Caco-2 (cell line): ENCODE measurements around the gene CECR2. TPM values are rescaled to one million over a fixed set of nuclear protein-coding genes. Genes with fewer than 3 reads are reported as not detected.

Experiments used
- BruUV-seq: library from RNA; stranded (reverse); fragments of 400-500 nt; replicated peaks from 2 replicates; lab custom pipeline; 2021; lab: Mats Ljungman, UMichigan
- CTCF ChIA-PET: fragments of 300-600 bp; sonication (Branson Sonifier 250); formaldehyde crosslinking; loops from one replicate; lab custom pipeline; 2022; ENCODE audit warnings: antibody characterized with exemption; lab: Charles Lee
- POLR2A ChIA-PET: fragments of 300-600 bp; sonication (Branson Sonifier 250); formaldehyde crosslinking; loops from one replicate; lab custom pipeline; 2022; ENCODE audit warnings: antibody characterized with exemption; lab: Charles Lee
- DNase-seq, 2 experiments: peaks; one replicate each; pipeline versions ENCODE4 v3.0.0 to v3.0.0-alpha.2; 2020 to 2022
- H3K27me3 ChIP-seq: replicated peaks from 2 replicates; pipeline ENCODE4 v1.6.0; 2011; ENCODE audit warnings: low read length; ENCODE audit not compliant: control insufficient read depth, insufficient read depth
- H3K36me3 ChIP-seq: 2 replicates; pipeline ENCODE4 v1.5.1; 2011; ENCODE audit warnings: low read length; ENCODE audit not compliant: control insufficient read depth, insufficient read depth
- H3K4me1 ChIP-seq: fragments of 250-450 bp; sonication (Bioruptor Pico); 2 replicates; pipeline ENCODE4 v1.5.1; 2020; ENCODE audit warnings: mild to moderate bottlenecking
- H3K4me3 ChIP-seq: 2 replicates; pipeline ENCODE4 v1.5.1; 2011; ENCODE audit warnings: low read depth, mild to moderate bottlenecking, control low read depth, low read length
- H3K9me3 ChIP-seq: fragments of 250-450 bp; sonication (Bioruptor Pico); 2 replicates; pipeline ENCODE4 v1.5.1; 2020; ENCODE audit warnings: mild to moderate bottlenecking, moderate library complexity
- H3K27ac Mint-ChIP-seq: one replicate; pipeline ENCODE4 v1.8.0; 2022; ENCODE audit warnings: mixed read lengths; ENCODE audit not compliant: unreplicated experiment
- H3K27me3 Mint-ChIP-seq: one replicate; pipeline ENCODE4 v1.8.0; 2022; ENCODE audit warnings: mixed read lengths; ENCODE audit not compliant: insufficient read depth, unreplicated experiment
- H3K36me3 Mint-ChIP-seq: one replicate; pipeline ENCODE4 v1.8.0; 2022; ENCODE audit warnings: mild to moderate bottlenecking, mixed read lengths; ENCODE audit not compliant: insufficient read depth, unreplicated experiment
- H3K4me1 Mint-ChIP-seq: one replicate; pipeline ENCODE4 v1.8.0; 2022; ENCODE audit warnings: low read depth, mixed read lengths; ENCODE audit not compliant: unreplicated experiment
- H3K4me3 Mint-ChIP-seq: one replicate; pipeline ENCODE4 v1.8.0; 2022; ENCODE audit warnings: mild to moderate bottlenecking, moderate library complexity, mixed read lengths; ENCODE audit not compliant: unreplicated experiment
- H3K9me3 Mint-ChIP-seq: one replicate; pipeline ENCODE4 v1.8.0; 2022; ENCODE audit warnings: mixed read lengths; ENCODE audit not compliant: unreplicated experiment
- intact Hi-C: fragments of 100-400 bp; cut with micrococcal nuclease; formaldehyde crosslinking; loops from one replicate; pipeline ENCODE4 v1.10.0; 2022; ENCODE audit not compliant: unreplicated experiment
- total RNA-seq: library from RNA; stranded (reverse); gene quantifications from 2 replicates; pipeline ENCODE4 v1.2.3, GENCODE V29; 2022
- TF ChIP-seq, protein P1 (sequence below), 2 experiments: fragments of 200-600 bp in 1 of 2; IDR thresholded peaks; 1 replicate in 1 of 2; 2 replicates in 1 of 2; pipeline versions ENCODE4 v1.5.1 to v1.8.0; 2011 to 2022; ENCODE audit warnings: antibody characterized with exemption in 1 of 2, control low read depth in 1 of 2, inconsistent platforms in 1 of 2, low read depth in 1 of 2, low read length in 1 of 2, mild to moderate bottlenecking in 1 of 2, moderate library complexity in 1 of 2; ENCODE audit not compliant: insufficient read depth in 1 of 2, severe bottlenecking in 1 of 2, unreplicated experiment in 1 of 2

Gene CECR2
- total RNA-seq, 1 experiment from 2014 or later: 1.1 TPM

- Mint-ChIP-seq H3K4me1 (no peaks in the 10 kb centered on the region), H3K27ac (no peak overlapping the region), H3K27me3 (no peaks in the 10 kb centered on the region), H3K9me3 (no peaks in the 10 kb centered on the region), H3K36me3 (no peaks in the 10 kb centered on the region), H3K4me3 (no peak overlapping the region)
- BruUV-seq: no TSS peak
- no peak overlapping the region for H3K4me3 ChIP-seq
- no peak for DNase-seq
- H3K4me1 ChIP-seq: no peaks in the 10 kb centered on the region
- CTCF ChIA-PET: no interaction called here
- no peaks in the 10 kb centered on the region for H3K27me3 ChIP-seq
- POLR2A ChIA-PET: no interaction called here
- intact Hi-C loops: no loop called here
- H3K36me3 ChIP-seq: no peaks in the 10 kb centered on the region
- H3K9me3 ChIP-seq: no peaks in the 10 kb centered on the region
- TF ChIP-seq, protein P1, sequence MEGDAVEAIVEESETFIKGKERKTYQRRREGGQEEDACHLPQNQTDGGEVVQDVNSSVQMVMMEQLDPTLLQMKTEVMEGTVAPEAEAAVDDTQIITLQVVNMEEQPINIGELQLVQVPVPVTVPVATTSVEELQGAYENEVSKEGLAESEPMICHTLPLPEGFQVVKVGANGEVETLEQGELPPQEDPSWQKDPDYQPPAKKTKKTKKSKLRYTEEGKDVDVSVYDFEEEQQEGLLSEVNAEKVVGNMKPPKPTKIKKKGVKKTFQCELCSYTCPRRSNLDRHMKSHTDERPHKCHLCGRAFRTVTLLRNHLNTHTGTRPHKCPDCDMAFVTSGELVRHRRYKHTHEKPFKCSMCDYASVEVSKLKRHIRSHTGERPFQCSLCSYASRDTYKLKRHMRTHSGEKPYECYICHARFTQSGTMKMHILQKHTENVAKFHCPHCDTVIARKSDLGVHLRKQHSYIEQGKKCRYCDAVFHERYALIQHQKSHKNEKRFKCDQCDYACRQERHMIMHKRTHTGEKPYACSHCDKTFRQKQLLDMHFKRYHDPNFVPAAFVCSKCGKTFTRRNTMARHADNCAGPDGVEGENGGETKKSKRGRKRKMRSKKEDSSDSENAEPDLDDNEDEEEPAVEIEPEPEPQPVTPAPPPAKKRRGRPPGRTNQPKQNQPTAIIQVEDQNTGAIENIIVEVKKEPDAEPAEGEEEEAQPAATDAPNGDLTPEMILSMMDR (IDR thresholded peaks at IDR 0.05; ENCODE audit: insufficient read depth in 1 of 2, low read depth in 1 of 2, low read length in 1 of 2, severe bottlenecking in 1 of 2, unreplicated experiment in 1 of 2): no peak
Measured at GRCh38 chr22:17552737-17553136, 183.5 kb downstream of the CECR2 start.

- ChIA-PET CTCF (no interaction called here), POLR2A (no interaction called here)
- no peaks in the 10 kb centered on the region for H3K27me3 ChIP-seq
- no peaks in the 10 kb centered on the region for H3K9me3 Mint-ChIP-seq
- H3K4me3 Mint-ChIP-seq: no peak overlapping the region
- H3K4me1 Mint-ChIP-seq: no peaks in the 10 kb centered on the region
- H3K27ac Mint-ChIP-seq: no peak overlapping the region
- no TSS peak for BruUV-seq
- intact Hi-C loops: loop anchor here (5.0 kb wide), 4 partner anchors 72 to 522 kb away; partner anchors contain the start of genes ATP6V1E1 and PEX26
- no peaks in the 10 kb centered on the region for H3K9me3 ChIP-seq
- no peaks in the 10 kb centered on the region for H3K36me3 ChIP-seq
- no peak overlapping the region for H3K4me3 ChIP-seq
- no peaks in the 10 kb centered on the region for H3K4me1 ChIP-seq
- no peaks in the 10 kb centered on the region for H3K27me3 Mint-ChIP-seq
- DNase-seq: no peak
- TF ChIP-seq, protein P1 (IDR thresholded peaks at IDR 0.05; ENCODE audit: insufficient read depth in 1 of 2, low read depth in 1 of 2, low read length in 1 of 2, severe bottlenecking in 1 of 2, unreplicated experiment in 1 of 2): no peak
- H3K36me3 Mint-ChIP-seq: no peaks in the 10 kb centered on the region
Measured at GRCh38 chr22:17554814-17555213, 185.6 kb downstream of the CECR2 start.

DNA sequence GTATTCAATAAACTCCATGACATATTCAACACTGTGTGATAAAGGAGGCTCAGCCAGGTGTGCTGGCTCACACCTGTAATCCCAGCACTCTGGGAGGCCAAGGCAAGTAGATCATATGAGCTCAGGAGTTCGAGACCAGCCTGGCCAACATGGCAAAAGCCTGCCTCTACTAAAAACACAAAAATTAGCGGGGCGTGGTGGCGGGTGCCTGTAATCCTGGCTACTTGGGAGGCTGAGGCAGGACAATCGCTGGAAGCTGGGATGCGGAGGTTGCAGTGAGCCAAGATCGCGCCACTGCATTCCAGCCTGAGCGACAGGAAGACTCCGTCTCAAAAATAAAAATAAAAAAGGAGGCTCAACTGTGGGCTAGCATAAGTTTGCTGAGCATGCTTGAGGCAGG lies 189.9 kb downstream of the CECR2 start:
- no peaks in the 10 kb centered on the region for H3K9me3 Mint-ChIP-seq
- peaks cover 13% of the 10 kb centered on the region for H3K4me1 Mint-ChIP-seq
- no peaks in the 10 kb centered on the region for H3K36me3 ChIP-seq
- POLR2A ChIA-PET: no interaction called here
- H3K27me3 ChIP-seq: no peaks in the 10 kb centered on the region
- H3K27ac Mint-ChIP-seq: no peak overlapping the region
- BruUV-seq: no TSS peak
- no peaks in the 10 kb centered on the region for H3K36me3 Mint-ChIP-seq
- peaks cover 12% of the 10 kb centered on the region; the same call in 1 of the 2 replicates for H3K4me1 ChIP-seq
- no peak overlapping the region for H3K4me3 ChIP-seq
- no peak for DNase-seq
- no peak overlapping the region for H3K4me3 Mint-ChIP-seq
- TF ChIP-seq, protein P1 (IDR thresholded peaks at IDR 0.05; ENCODE audit: insufficient read depth in 1 of 2, low read depth in 1 of 2, low read length in 1 of 2, severe bottlenecking in 1 of 2, unreplicated experiment in 1 of 2): no peak
- no peaks in the 10 kb centered on the region for H3K9me3 ChIP-seq
- intact Hi-C loops: loop anchor here (2.0 to 5.0 kb wide), 5 partner anchors 68 to 518 kb away; partner anchors contain the start of genes ATP6V1E1 and PEX26
- CTCF ChIA-PET: interaction anchor here (0.7 to 1.9 kb wide), 18 partner anchors 13 to 517 kb away, joined by 3 to 25 read pairs (median 4); no protein-coding TSS in a partner anchor
- H3K27me3 Mint-ChIP-seq: no peaks in the 10 kb centered on the region
